Stimulated activated CD8-positive, alpha-beta memory T cell treated with anti-CD3 and anti-CD28 coated beads, Interleukin-4, amount 100 ng/mL, for 4 hours (primary cell): ENCODE results near the gene TSPAN9.

Source experiments
- DNase-seq, 2 donors: peaks; one replicate each; pipeline ENCODE4 v3.0.0-alpha.2; 2020; ENCODE audit warnings: low read depth in 2 of 2, low spot score in 1 of 2

The TSPAN9 gene

GRCh38 chr12:3158851-3159465, 81.8 kb downstream of the TSPAN9 start:
- DNase-seq = no peak

GRCh38 chr12:3160081-3160480, 82.9 kb downstream of the TSPAN9 start:
- DNase-seq = no peak

GRCh38 chr12:3161861-3162260, 84.7 kb downstream of the TSPAN9 start:
- DNase-seq = no peak

GRCh38 chr12:3164454-3165077, 87.4 kb downstream of the TSPAN9 start:
- no peak for DNase-seq

GRCh38 chr12:3165078-3165980, 88.2 kb downstream of the TSPAN9 start:
- no peak for DNase-seq

- DNase-seq = no peak
Measured at GRCh38 chr12:3167636-3168035, 90.5 kb downstream of the TSPAN9 start.

GRCh38 chr12:3168223-3169221, 91.3 kb downstream of the TSPAN9 start:
- no peak for DNase-seq

GRCh38 chr12:3170423-3171194, 93.4 kb downstream of the TSPAN9 start:
- DNase-seq = no peak

GRCh38 chr12:3171195-3171591, 94.0 kb downstream of the TSPAN9 start:
- DNase-seq = no peak

GRCh38 chr12:3172124-3173007, 95.2 kb downstream of the TSPAN9 start:
- no peak for DNase-seq

- DNase-seq = no peak
Measured at GRCh38 chr12:3173008-3173553, 95.9 kb downstream of the TSPAN9 start.

- DNase-seq = no peak
Measured at GRCh38 chr12:3173912-3174311, 96.7 kb downstream of the TSPAN9 start.

GRCh38 chr12:3175238-3175637, 98.1 kb downstream of the TSPAN9 start:
- DNase-seq = no peak

GRCh38 chr12:3176754-3177153, 99.6 kb downstream of the TSPAN9 start:
- no peak for DNase-seq

- no peak for DNase-seq
Measured at GRCh38 chr12:3177778-3178425, 100.7 kb downstream of the TSPAN9 start.

GRCh38 chr12:3178671-3179313, 101.6 kb downstream of the TSPAN9 start:
- DNase-seq = no peak

GRCh38 chr12:3179731-3180130, 102.6 kb downstream of the TSPAN9 start:
- no peak for DNase-seq

- DNase-seq = no peak
Measured at GRCh38 chr12:3182426-3182825, 105.2 kb downstream of the TSPAN9 start.
